Type B pancreatic cell (in vitro differentiated cells): ENCODE measurements around the gene WBP1. TPM values are rescaled to one million over a fixed set of nuclear protein-coding genes. Genes with fewer than 3 reads are reported as not detected.

Experiments
- DNase-seq: peaks from one replicate; pipeline ENCODE4 v3.0.0; 2021; ENCODE audit warnings: mixed read lengths; ENCODE audit not compliant: unreplicated experiment; ENCODE audit errors: extremely low spot score
- H3K27ac Mint-ChIP-seq: 2 replicates; pipeline ENCODE4 v1.8.0; 2021; ENCODE audit warnings: mild to moderate bottlenecking, mixed read lengths
- H3K27me3 Mint-ChIP-seq: 2 replicates; pipeline ENCODE4 v1.8.0; 2021; ENCODE audit warnings: mixed read lengths
- H3K36me3 Mint-ChIP-seq: 2 replicates; pipeline ENCODE4 v1.8.0; 2021; ENCODE audit warnings: mixed read lengths
- H3K4me1 Mint-ChIP-seq: one replicate; pipeline ENCODE4 v1.8.0; 2021; ENCODE audit warnings: mixed read lengths; ENCODE audit not compliant: unreplicated experiment
- H3K4me3 Mint-ChIP-seq: 2 replicates; pipeline ENCODE4 v1.8.0; 2021; ENCODE audit warnings: mild to moderate bottlenecking, mixed read lengths
- H3K9me3 Mint-ChIP-seq: 2 replicates; pipeline ENCODE4 v1.8.0; 2021; ENCODE audit warnings: mixed read lengths
- total RNA-seq: library from RNA; stranded (reverse); gene quantifications from 2 replicates; pipeline ENCODE4 v1.2.1, GENCODE V29; 2021; ENCODE audit warnings: low replicate concordance
- TF ChIP-seq, protein P1 (sequence below): fragments of 200-600 bp; sonication (generic); conservative IDR thresholded peaks from 2 replicates; pipeline ENCODE4 v1.5.0; 2021; ENCODE audit warnings: antibody characterized with exemption, mild to moderate bottlenecking

Gene WBP1
- total RNA-seq, 1 donor from 2014 or later: 121 TPM

DNA sequence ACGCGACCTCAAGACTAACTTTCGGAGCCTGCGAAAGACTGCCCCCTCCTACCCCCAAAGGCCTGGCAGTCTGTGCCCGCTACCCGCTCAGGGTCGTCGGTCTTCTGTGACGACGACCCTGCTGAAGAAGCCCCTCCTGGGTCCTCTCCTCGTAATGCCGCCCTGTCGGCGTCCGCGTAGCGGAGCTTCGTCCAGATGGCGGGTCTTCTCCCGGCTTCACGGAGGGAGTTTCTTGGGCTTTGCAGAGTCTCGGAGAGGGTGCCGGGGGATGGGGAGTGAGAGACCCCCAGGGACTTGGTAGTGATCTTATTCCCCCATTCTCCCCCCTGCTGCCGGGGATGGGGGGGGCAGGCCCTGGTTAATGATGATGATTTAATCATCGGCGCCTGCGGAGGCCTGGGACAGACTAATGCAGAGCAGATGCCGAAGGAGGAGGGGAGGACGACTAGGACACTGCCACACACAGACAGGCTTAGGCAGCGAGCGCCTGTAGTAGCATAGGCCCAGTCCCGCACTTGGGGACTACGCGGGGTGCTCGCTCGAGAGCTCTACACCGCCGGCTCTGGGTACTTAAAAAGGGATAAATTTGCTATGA lies 49.8 kb downstream of the WBP1 start:
- H3K4me1 Mint-ChIP-seq: peaks cover 26% of the 10 kb centered on the region
- peaks cover 73% of the 10 kb centered on the region for H3K27me3 Mint-ChIP-seq
- peak overlapping the region; percentile 99 for H3K27ac Mint-ChIP-seq

DNA sequence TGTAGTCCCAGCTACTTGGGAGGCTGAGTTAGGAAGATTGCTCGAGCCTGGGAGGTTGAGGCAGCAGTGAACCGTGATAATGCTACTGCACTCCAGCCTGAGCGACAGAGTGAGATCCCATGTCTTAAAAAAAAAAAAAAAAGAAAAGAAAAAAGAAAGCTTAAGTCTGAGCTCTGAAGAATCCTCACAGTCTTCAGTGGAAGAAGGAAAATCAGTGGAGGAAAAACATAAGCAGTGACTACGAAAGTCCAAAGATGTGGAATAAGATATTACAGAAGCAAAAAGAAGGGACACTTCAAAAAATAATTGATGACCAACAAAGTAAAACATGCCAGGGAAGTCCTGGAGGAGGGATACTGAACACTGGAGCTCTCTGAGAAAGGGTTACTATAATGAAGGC lies 52.0 kb downstream of the WBP1 start:
- H3K4me1 Mint-ChIP-seq: peaks cover 15% of the 10 kb centered on the region
- H3K4me3 Mint-ChIP-seq: no peak overlapping the region

More for the DNA sequence above, 49.8 kb downstream of the WBP1 start:
- peak; percentile 77 for DNase-seq
- Mint-ChIP-seq H3K9me3 (no peaks in the 10 kb centered on the region), H3K4me3 (peak overlapping the region; percentile 99), H3K36me3 (peaks cover 22% of the 10 kb centered on the region)
- TF ChIP-seq, protein P1, sequence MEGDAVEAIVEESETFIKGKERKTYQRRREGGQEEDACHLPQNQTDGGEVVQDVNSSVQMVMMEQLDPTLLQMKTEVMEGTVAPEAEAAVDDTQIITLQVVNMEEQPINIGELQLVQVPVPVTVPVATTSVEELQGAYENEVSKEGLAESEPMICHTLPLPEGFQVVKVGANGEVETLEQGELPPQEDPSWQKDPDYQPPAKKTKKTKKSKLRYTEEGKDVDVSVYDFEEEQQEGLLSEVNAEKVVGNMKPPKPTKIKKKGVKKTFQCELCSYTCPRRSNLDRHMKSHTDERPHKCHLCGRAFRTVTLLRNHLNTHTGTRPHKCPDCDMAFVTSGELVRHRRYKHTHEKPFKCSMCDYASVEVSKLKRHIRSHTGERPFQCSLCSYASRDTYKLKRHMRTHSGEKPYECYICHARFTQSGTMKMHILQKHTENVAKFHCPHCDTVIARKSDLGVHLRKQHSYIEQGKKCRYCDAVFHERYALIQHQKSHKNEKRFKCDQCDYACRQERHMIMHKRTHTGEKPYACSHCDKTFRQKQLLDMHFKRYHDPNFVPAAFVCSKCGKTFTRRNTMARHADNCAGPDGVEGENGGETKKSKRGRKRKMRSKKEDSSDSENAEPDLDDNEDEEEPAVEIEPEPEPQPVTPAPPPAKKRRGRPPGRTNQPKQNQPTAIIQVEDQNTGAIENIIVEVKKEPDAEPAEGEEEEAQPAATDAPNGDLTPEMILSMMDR: no peak

More for the DNA sequence above, 52.0 kb downstream of the WBP1 start:
- TF ChIP-seq, protein P1: no peak
- Mint-ChIP-seq H3K27me3 (peaks cover 65% of the 10 kb centered on the region), H3K27ac (no peak overlapping the region), H3K9me3 (no peaks in the 10 kb centered on the region), H3K36me3 (peaks cover 8% of the 10 kb centered on the region)
- DNase-seq: no peak

Other genes with a start within 250 kb of the WBP1 start
- 1.5 and 6.4 TPM in 2 replicates for gene SLC4A5, start 115.0 kb upstream of the WBP1 start, total RNA-seq
- 120 and 165 TPM in 2 replicates for gene DCTN1, start 78.1 kb upstream of the WBP1 start, total RNA-seq
- gene C2orf81, start 36.8 kb upstream of the WBP1 start, total RNA-seq: 2.9 and 10.4 TPM in 2 replicates
- gene WDR54, start 36.7 kb upstream of the WBP1 start, total RNA-seq: 10.0 and 41.7 TPM in 2 replicates
- 72.1 and 88.3 TPM in 2 replicates for gene RTKN, start 16.5 kb upstream of the WBP1 start, total RNA-seq
- 30.2 and 40.5 TPM in 2 replicates for gene INO80B, start 3.4 kb upstream of the WBP1 start, total RNA-seq
- gene MOGS, start 6.9 kb downstream of the WBP1 start, total RNA-seq: 60.9 and 73.1 TPM in 2 replicates
- gene MRPL53, start 14.2 kb downstream of the WBP1 start, total RNA-seq: 74.2 and 76.1 TPM in 2 replicates
- gene CCDC142, start 24.6 kb downstream of the WBP1 start, total RNA-seq: 18.0 and 30.1 TPM in 2 replicates
- gene TTC31, start 24.6 kb downstream of the WBP1 start, total RNA-seq: 21.1 and 27.5 TPM in 2 replicates
- gene LBX2, start 41.2 kb downstream of the WBP1 start, total RNA-seq: 1.5 and 2.8 TPM in 2 replicates
- gene PCGF1, start 49.3 kb downstream of the WBP1 start, total RNA-seq: 30.1 and 32.8 TPM in 2 replicates
- 0.67 and 2.9 TPM in 2 replicates for gene TLX2, start 56.0 kb downstream of the WBP1 start, total RNA-seq
- gene DQX1, start 67.8 kb downstream of the WBP1 start, total RNA-seq: 1.4 and 3.2 TPM in 2 replicates
- gene AUP1, start 71.3 kb downstream of the WBP1 start, total RNA-seq: 111 and 122 TPM in 2 replicates
- 30.7 and 42.7 TPM in 2 replicates for gene HTRA2, start 71.5 kb downstream of the WBP1 start, total RNA-seq
- 3.4 and 23.8 TPM in 2 replicates for gene LOXL3, start 95.5 kb downstream of the WBP1 start, total RNA-seq
- gene DOK1, start 96.3 kb downstream of the WBP1 start, total RNA-seq: 5.4 and 9.9 TPM in 2 replicates
- 0.24 and 0.71 TPM in 2 replicates for gene M1AP, start 189.9 kb downstream of the WBP1 start, total RNA-seq
- gene SEMA4F, start 195.8 kb downstream of the WBP1 start, total RNA-seq: 7.1 and 17.0 TPM in 2 replicates